Measurements from ENCODE around the gene MYBPC1. TPM values are rescaled to one million over a fixed set of nuclear protein-coding genes. Genes with fewer than 3 reads are reported as not detected.
A peak's percentile ranks its signal among the peaks of the same experiment; 100 is the strongest.

Gene MYBPC1
- total RNA-seq, 1 donor from 2014 or later: not detected

DNA sequence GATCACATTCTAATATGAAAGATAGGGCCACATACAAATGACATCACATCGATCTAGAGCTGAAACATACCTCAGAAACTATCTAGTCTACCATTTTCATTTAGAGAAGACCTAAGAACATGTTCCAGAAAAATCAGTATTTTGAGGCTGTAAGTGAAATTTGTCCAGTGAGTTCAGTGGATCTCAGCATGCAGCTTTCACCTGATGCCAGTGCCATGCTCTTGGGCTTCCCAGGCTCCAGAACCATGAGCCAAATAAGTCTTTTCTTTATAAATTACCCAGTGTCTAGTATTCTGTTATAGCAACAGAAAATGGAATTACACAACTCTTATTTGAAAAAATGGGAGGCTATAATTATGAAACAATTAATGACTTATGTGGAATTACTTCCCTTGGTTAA lies 111.6 kb downstream of the MYBPC1 start:
- no peaks in the 10 kb centered on the region for H3K36me3 ChIP-seq
- peaks cover 16% of the 10 kb centered on the region for H3K4me1 ChIP-seq
- H3K27me3 ChIP-seq: no peaks in the 10 kb centered on the region
- no peaks in the 10 kb centered on the region for H3K9me3 ChIP-seq
- H3K4me3 ChIP-seq: no peak overlapping the region
- DNase-seq (no peak), ATAC-seq (no peak)
- H3K27ac ChIP-seq: no peak overlapping the region
- TF ChIP-seq, protein P1, sequence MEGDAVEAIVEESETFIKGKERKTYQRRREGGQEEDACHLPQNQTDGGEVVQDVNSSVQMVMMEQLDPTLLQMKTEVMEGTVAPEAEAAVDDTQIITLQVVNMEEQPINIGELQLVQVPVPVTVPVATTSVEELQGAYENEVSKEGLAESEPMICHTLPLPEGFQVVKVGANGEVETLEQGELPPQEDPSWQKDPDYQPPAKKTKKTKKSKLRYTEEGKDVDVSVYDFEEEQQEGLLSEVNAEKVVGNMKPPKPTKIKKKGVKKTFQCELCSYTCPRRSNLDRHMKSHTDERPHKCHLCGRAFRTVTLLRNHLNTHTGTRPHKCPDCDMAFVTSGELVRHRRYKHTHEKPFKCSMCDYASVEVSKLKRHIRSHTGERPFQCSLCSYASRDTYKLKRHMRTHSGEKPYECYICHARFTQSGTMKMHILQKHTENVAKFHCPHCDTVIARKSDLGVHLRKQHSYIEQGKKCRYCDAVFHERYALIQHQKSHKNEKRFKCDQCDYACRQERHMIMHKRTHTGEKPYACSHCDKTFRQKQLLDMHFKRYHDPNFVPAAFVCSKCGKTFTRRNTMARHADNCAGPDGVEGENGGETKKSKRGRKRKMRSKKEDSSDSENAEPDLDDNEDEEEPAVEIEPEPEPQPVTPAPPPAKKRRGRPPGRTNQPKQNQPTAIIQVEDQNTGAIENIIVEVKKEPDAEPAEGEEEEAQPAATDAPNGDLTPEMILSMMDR (IDR thresholded peaks at IDR 0.05): no peak
- intact Hi-C loops (cut with DNase I): no loop called here

- H3K27me3 ChIP-seq: no peaks in the 10 kb centered on the region
- H3K4me1 ChIP-seq: peaks cover 7% of the 10 kb centered on the region
- H3K27ac ChIP-seq: no peak overlapping the region
- DNase-seq (no peak), ATAC-seq (peak; percentile 88)
- TF ChIP-seq, protein P1 (IDR thresholded peaks at IDR 0.05): no peak
- no peak overlapping the region for H3K4me3 ChIP-seq
- no peaks in the 10 kb centered on the region for H3K9me3 ChIP-seq
- intact Hi-C loops (cut with DNase I): no loop called here
- H3K36me3 ChIP-seq: no peaks in the 10 kb centered on the region
Observed at GRCh38 chr12:101707131-101707782, 112.5 kb downstream of the MYBPC1 start.

GRCh38 chr12:101710288-101710687 lies 115.5 kb downstream of the MYBPC1 start:
- Histone ChIP-seq H3K4me3 (no peak overlapping the region), H3K36me3 (no peaks in the 10 kb centered on the region), H3K27ac (no peak overlapping the region), H3K9me3 (no peaks in the 10 kb centered on the region), H3K27me3 (no peaks in the 10 kb centered on the region), H3K4me1 (peaks cover 5% of the 10 kb centered on the region)
- intact Hi-C loops (cut with DNase I): no loop called here
- DNase-seq (no peak), ATAC-seq (no peak)
- TF ChIP-seq, protein P1 (IDR thresholded peaks at IDR 0.05): no peak

GRCh38 chr12:101713059-101713682 lies 118.4 kb downstream of the MYBPC1 start:
- H3K9me3 ChIP-seq: no peaks in the 10 kb centered on the region
- no peak overlapping the region for H3K4me3 ChIP-seq
- no peaks in the 10 kb centered on the region for H3K27me3 ChIP-seq
- TF ChIP-seq, protein P1 (IDR thresholded peaks at IDR 0.05): no peak
- no peak for DNase-seq
- ATAC-seq: peak; percentile 76
- H3K27ac ChIP-seq: no peak overlapping the region
- H3K4me1 ChIP-seq: peaks cover 5% of the 10 kb centered on the region
- intact Hi-C loops (cut with DNase I): no loop called here
- H3K36me3 ChIP-seq: peaks cover 4% of the 10 kb centered on the region

- intact Hi-C loops (cut with DNase I): no loop called here
- no peak for ATAC-seq
- H3K4me1 ChIP-seq: peaks cover 5% of the 10 kb centered on the region
- no peak overlapping the region for H3K4me3 ChIP-seq
- TF ChIP-seq, protein P1 (IDR thresholded peaks at IDR 0.05): no peak
- no peak for DNase-seq
- peaks cover 4% of the 10 kb centered on the region for H3K36me3 ChIP-seq
- H3K9me3 ChIP-seq: no peaks in the 10 kb centered on the region
- H3K27me3 ChIP-seq: no peaks in the 10 kb centered on the region
- H3K27ac ChIP-seq: no peak overlapping the region
Observed at GRCh38 chr12:101713930-101714329, 119.2 kb downstream of the MYBPC1 start.
